A549 (cell line): Measurements from ENCODE around the gene WDR72. TPM values are rescaled to one million over a fixed set of nuclear protein-coding genes. Genes with fewer than 3 reads are reported as not detected.
A peak's percentile ranks its signal among the peaks of the same experiment; 100 is the strongest.

Source experiments
- ATAC-seq, 2 experiments: fragments of 200-7000 bp in 1 of 2; fragments of >200 bp in 1 of 2; cut with Nextera tagmentation in 1 of 2; cut with Tn5 transposase in 1 of 2; 3 replicates each; pipeline versions ENCODE4 v1.8.0 to v1.9.1; 2018 to 2020; ENCODE audit warnings: mild to moderate bottlenecking in 1 of 2, moderate library complexity in 1 of 2
- CTCF ChIA-PET: fragments of 300-600 bp; sonication (Branson Sonifier 250); formaldehyde crosslinking; extraction: SDS; loops from one replicate; lab custom pipeline; 2021; ENCODE audit warnings: antibody characterized with exemption, inconsistent platforms; lab: Yijun Ruan, JAX
- POLR2A ChIA-PET: fragments of 350-600 bp; formaldehyde crosslinking; extraction: SDS; loops from one replicate; lab custom pipeline; 2021; ENCODE audit warnings: antibody characterized with exemption, inconsistent platforms; lab: Yijun Ruan, JAX
- DNase-seq, 2 experiments: peaks; one replicate each; pipeline versions ENCODE4 v3.0.0 to v3.0.0-alpha.2; 2011 to 2016; ENCODE audit warnings: low read depth in 1 of 2, low spot score in 1 of 2
- FAIRE-seq: peaks from 2 replicates; lab custom pipeline; 2011; peaks lifted over from hg19 to GRCh38; lab: Jason Lieb, UNC
- H3K27ac ChIP-seq, 2 experiments: fragments of >200 bp; sonication (Bioruptor Twin); formaldehyde crosslinking; 3 replicates each; pipeline ENCODE4 v1.5.1; 2016 to 2017
- H3K4me1 ChIP-seq: fragments of >200 bp; sonication (Bioruptor Twin); formaldehyde crosslinking; 3 replicates; pipeline ENCODE4 v1.6.1; 2016
- H3K4me2 ChIP-seq: fragments of >200 bp; sonication (Bioruptor Twin); formaldehyde crosslinking; 3 replicates; pipeline ENCODE4 v1.6.1; 2016
- H3K4me3 ChIP-seq: fragments of >200 bp; sonication (Bioruptor Twin); formaldehyde crosslinking; 3 replicates; pipeline ENCODE4 v1.5.1; 2016
- H3K9me3 ChIP-seq: fragments of >200 bp; sonication (Bioruptor Twin); formaldehyde crosslinking; 3 replicates; pipeline ENCODE4 v1.6.1; 2016
- CEBPB ChIP-seq, 2 experiments: fragments of >200 bp in 1 of 2; sonication (Bioruptor Twin) in 1 of 2; formaldehyde crosslinking in 1 of 2; IDR thresholded peaks; 2 replicates each; pipeline ENCODE4 v1.6.1; 2012 to 2016
- EHMT2 ChIP-seq: fragments of 200-600 bp; sonication (generic); IDR thresholded peaks from 2 replicates; pipeline ENCODE4 v1.6.1; 2016; ENCODE audit warnings: antibody characterized with exemption, low read depth, mild to moderate bottlenecking, moderate library complexity
- EP300 ChIP-seq, 2 experiments: fragments of >200 bp; sonication (Bioruptor Twin); formaldehyde crosslinking; IDR thresholded peaks; 2 replicates in 1 of 2; 3 replicates in 1 of 2; pipeline ENCODE4 v1.6.1; 2016 to 2017
- ESRRA ChIP-seq: fragments of 150-350 bp; IDR thresholded peaks from 2 replicates; pipeline ENCODE4 v1.6.1; 2014; ENCODE audit warnings: mild to moderate bottlenecking, low read length, borderline replicate concordance
- FOSL2 ChIP-seq, 2 experiments: fragments of 450-650 bp in 1 of 2; fragments of >200 bp in 1 of 2; sonication (Bioruptor Twin) in 1 of 2; formaldehyde crosslinking; IDR thresholded peaks; 2 replicates each; pipeline versions ENCODE4 v1.5.0 to v1.6.1; 2016 to 2020; ENCODE audit warnings: mild to moderate bottlenecking in 1 of 2, moderate library complexity in 1 of 2
- JUNB ChIP-seq: fragments of >200 bp; sonication (Bioruptor Twin); formaldehyde crosslinking; IDR thresholded peaks from 2 replicates; pipeline ENCODE4 v1.6.1; 2016
- KDM1A ChIP-seq: fragments of 200-600 bp; sonication (generic); IDR thresholded peaks from 2 replicates; pipeline ENCODE4 v1.6.1; 2016; ENCODE audit warnings: low read depth, mild to moderate bottlenecking
- KDM5A ChIP-seq: fragments of 200-600 bp; sonication (generic); IDR thresholded peaks from 2 replicates; pipeline ENCODE4 v1.6.1; 2016; ENCODE audit warnings: antibody characterized with exemption, mild to moderate bottlenecking
- MAFK ChIP-seq: fragments of 450-650 bp; IDR thresholded peaks from 2 replicates; pipeline ENCODE4 v1.6.1; 2014; ENCODE audit not compliant: partially characterized antibody
- RFX5 ChIP-seq: fragments of 450-650 bp; IDR thresholded peaks from 2 replicates; pipeline ENCODE4 v1.7.1; 2014; ENCODE audit warnings: antibody characterized with exemption, mild to moderate bottlenecking, moderate library complexity
- TFCP2L1 ChIP-seq: fragments of 250-450 bp; sonication (Bioruptor Pico); IDR thresholded peaks from 2 replicates; pipeline ENCODE4 v1.5.0; 2021; ENCODE audit warnings: mild to moderate bottlenecking
- ZFP36 ChIP-seq: fragments of 450-650 bp; IDR thresholded peaks from 2 replicates; pipeline ENCODE4 v1.6.1; 2014; ENCODE audit warnings: borderline replicate concordance; ENCODE audit not compliant: partially characterized antibody
- WGBS: methylation state at CpG from one replicate; pipeline ENCODE4 v1.1.6; 2017; ENCODE audit errors: missing lambda C conversion rate; 5-methylcytosine and 5-hydroxymethylcytosine counted together
- polyA plus RNA-seq, 4 experiments: library from polyadenylated mRNA; depleted of rRNA in 3 of 4; stranded (reverse); fragments of >200 nt; fragmentation: RNase III in 1 of 4; extraction: RNeasy Plus Mini Kit Qiagen cat#74134 plus additional on column Dnase treatment in 1 of 4; gene quantifications; 2 replicates in 3 of 4; 3 replicates in 1 of 4; pipeline ENCODE4 v1.2.3, GENCODE V29; 2011 to 2017
- TF ChIP-seq, protein P1 (sequence below): fragments of 200-600 bp; sonication (generic); IDR thresholded peaks from 2 replicates; pipeline ENCODE4 v1.6.1; 2016; ENCODE audit warnings: antibody characterized with exemption, mild to moderate bottlenecking, moderate library complexity
- TF ChIP-seq, protein P2 (sequence below): IDR thresholded peaks from 2 replicates; pipeline ENCODE4 v1.6.1; 2012

The WDR72 gene
- polyA plus RNA-seq, 2 of the 4 experiments (the other 2 are of a cell fraction), result 12.0 to 28.5 TPM

DNA sequence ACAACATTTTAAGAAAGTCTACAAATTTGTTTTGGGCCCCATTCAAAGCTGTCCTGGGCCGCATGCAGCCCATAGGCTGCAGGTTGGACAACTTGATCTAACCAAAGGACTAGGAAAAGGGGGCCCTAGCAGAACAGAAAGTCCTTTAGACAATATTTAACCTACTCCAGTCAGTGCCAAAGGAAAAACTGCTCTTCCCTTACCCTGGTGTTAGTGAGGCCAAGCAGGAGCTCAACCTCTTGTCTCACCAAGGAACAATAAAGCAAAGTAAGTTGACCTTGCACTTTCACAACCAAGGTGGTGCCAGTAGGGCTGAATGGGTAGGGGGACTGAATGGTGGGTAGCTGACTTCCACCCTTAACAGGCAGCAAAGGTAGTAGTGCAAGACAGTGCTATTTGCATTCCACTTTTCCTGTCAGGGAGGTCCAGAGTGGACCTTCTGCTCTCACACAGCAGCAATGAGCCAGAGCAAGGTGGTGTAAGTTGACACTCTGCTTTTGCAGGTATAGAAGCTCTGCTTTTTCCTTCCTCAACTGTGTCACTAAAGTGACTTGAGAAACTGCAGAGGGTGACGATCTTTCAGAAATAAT is 124.9 kb downstream of the WDR72 start:
- no peak for DNase-seq
- H3K9me3 ChIP-seq, result peaks cover 10% of the 10 kb centered on the region
- ChIA-PET POLR2A (no interaction called here), CTCF (interaction anchor here (0.7 to 1.6 kb wide), 5 partner anchors 8 to 1944 kb away, joined by 3 to 5 read pairs (median 4); no protein-coding TSS in a partner anchor)
- no peak overlapping the region for H3K4me3 ChIP-seq
- no peak overlapping the region; a peak in 1 of 6 replicates for H3K27ac ChIP-seq
- 74% methylated on average over 2 of the region's 2 CpGs for WGBS
- peak; percentile 33 for TF ChIP-seq MAFK
- TF ChIP-seq EHMT2, result no peak
- TF ChIP-seq, protein P1, sequence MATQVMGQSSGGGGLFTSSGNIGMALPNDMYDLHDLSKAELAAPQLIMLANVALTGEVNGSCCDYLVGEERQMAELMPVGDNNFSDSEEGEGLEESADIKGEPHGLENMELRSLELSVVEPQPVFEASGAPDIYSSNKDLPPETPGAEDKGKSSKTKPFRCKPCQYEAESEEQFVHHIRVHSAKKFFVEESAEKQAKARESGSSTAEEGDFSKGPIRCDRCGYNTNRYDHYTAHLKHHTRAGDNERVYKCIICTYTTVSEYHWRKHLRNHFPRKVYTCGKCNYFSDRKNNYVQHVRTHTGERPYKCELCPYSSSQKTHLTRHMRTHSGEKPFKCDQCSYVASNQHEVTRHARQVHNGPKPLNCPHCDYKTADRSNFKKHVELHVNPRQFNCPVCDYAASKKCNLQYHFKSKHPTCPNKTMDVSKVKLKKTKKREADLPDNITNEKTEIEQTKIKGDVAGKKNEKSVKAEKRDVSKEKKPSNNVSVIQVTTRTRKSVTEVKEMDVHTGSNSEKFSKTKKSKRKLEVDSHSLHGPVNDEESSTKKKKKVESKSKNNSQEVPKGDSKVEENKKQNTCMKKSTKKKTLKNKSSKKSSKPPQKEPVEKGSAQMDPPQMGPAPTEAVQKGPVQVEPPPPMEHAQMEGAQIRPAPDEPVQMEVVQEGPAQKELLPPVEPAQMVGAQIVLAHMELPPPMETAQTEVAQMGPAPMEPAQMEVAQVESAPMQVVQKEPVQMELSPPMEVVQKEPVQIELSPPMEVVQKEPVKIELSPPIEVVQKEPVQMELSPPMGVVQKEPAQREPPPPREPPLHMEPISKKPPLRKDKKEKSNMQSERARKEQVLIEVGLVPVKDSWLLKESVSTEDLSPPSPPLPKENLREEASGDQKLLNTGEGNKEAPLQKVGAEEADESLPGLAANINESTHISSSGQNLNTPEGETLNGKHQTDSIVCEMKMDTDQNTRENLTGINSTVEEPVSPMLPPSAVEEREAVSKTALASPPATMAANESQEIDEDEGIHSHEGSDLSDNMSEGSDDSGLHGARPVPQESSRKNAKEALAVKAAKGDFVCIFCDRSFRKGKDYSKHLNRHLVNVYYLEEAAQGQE, result no peak
- TF ChIP-seq ZFP36, result no peak
- H3K4me2 ChIP-seq, result no peak overlapping the region
- H3K4me1 ChIP-seq, result no peaks in the 10 kb centered on the region
- FAIRE-seq, result no peak
- ATAC-seq, result no peak

DNA sequence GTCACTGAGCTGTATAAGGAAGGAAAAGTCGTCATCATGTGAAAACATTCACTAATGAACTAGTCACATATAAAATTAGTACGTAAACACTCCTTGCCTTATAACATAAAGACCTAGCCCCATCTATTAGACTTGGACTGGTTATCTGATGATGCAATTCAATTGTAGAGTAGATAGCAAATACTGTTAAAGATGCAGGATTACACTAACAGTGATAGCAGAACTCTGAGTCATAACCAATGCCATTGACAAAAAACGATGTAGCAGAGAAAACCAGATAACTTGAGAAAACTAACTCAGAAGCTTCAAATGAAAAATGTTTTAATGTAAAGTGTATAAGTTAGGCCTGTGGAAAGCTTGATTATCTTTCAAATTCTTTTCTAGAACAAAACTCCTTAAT is 132.2 kb downstream of the WDR72 start:
- peaks cover 23% of the 10 kb centered on the region; the same call in 2 of the 3 replicates for H3K4me1 ChIP-seq
- POLR2A ChIA-PET, result no interaction called here
- no peak overlapping the region; the same call in 2 of the 3 replicates for H3K4me2 ChIP-seq
- no peak overlapping the region for H3K4me3 ChIP-seq
- DNase-seq (no peak), FAIRE-seq (no peak), ATAC-seq (peak in 1 of 2 experiments; percentile 24; a peak in 1 of 6 replicates)
- no peak overlapping the region; a peak in 2 of 6 replicates for H3K27ac ChIP-seq
- WGBS, result 28% methylated on average over 3 of the region's 3 CpGs
- CTCF ChIA-PET, result interaction anchor here (1.2 to 1.5 kb wide), 2 partner anchors 21 to 41 kb away, joined by 3 read pairs; no protein-coding TSS in a partner anchor
- peaks cover 6% of the 10 kb centered on the region for H3K9me3 ChIP-seq
- TF ChIP-seq CEBPB (IDR thresholded peaks at IDR 0.05) (peak; percentile 39 to 43; a peak in 2 of 4 replicates), FOSL2 (IDR thresholded peaks at IDR 0.05) (no peak), FOSL2 (CRISPR knock-in tag; IDR thresholded peaks at IDR 0.05) (0 out of 2 replicates have a peak, but pooled peaks have one; percentile 30), EP300 (IDR thresholded peaks at IDR 0.05) (no peak), JUNB (no peak), KDM1A (no peak), RFX5 (no peak), MAFK (no peak), TFCP2L1 (CRISPR knock-in tag) (no peak), ZFP36 (no peak)

DNA sequence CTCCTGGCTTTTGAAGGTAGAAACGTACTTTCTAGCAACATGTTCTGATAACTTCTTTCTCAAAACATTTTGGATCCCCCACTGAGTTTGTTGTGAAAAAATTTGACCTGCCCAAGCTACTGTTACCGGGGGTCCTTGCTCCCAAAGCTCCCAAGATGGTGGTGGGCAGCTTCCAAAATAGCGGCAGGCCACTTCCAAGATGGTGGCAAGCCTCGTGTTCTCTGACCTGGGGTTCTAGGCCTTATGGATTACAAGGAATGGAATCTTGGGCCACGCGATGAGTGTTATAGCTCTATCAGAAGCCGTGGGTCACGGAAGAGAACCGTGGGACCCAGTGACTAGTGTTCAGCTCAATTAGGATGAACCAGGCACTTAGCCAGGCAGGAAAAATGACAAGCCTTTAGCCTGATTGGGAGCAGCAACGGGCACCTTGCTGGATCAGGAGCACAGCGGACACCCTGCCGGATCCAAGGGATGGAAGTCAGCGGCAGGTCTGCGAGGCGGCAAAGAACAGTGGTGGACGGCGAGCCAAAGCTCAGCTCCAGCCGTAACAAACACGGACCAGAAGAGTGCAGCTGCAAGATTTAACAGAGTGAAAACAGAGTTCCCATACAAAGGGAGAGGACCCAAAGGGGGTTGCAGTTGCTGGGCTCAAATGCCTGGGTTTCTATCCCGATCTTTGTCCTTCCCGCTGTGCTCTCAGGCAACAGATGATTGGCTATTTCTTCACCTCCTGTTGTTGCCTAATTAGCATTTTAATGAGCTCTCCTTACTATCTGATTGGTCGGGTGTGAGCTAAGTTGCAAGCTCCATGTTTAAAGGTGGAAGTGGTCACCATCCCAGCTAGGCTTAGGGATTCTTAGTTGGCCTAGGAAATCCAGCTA is 133.3 kb downstream of the WDR72 start:
- no peak overlapping the region for H3K4me2 ChIP-seq
- H3K4me3 ChIP-seq, result no peak overlapping the region
- CTCF ChIA-PET, result interaction anchor here (0.6 to 1.1 kb wide), 2 partner anchors 9 to 757 kb away, joined by 3 to 5 read pairs; no protein-coding TSS in a partner anchor
- no peaks in the 10 kb centered on the region for H3K9me3 ChIP-seq
- ATAC-seq (no peak), FAIRE-seq (no peak), DNase-seq (no peak)
- POLR2A ChIA-PET, result no interaction called here
- WGBS, result 86% methylated on average over 22 of the region's 22 CpGs
- H3K27ac ChIP-seq, result peak overlapping the region; percentile 11 to 45; a peak in 4 of 6 replicates
- H3K4me1 ChIP-seq, result peaks cover 23% of the 10 kb centered on the region; the same call in 2 of the 3 replicates
- TF ChIP-seq ESRRA (no peak), KDM5A (no peak)
- TF ChIP-seq, protein P2, sequence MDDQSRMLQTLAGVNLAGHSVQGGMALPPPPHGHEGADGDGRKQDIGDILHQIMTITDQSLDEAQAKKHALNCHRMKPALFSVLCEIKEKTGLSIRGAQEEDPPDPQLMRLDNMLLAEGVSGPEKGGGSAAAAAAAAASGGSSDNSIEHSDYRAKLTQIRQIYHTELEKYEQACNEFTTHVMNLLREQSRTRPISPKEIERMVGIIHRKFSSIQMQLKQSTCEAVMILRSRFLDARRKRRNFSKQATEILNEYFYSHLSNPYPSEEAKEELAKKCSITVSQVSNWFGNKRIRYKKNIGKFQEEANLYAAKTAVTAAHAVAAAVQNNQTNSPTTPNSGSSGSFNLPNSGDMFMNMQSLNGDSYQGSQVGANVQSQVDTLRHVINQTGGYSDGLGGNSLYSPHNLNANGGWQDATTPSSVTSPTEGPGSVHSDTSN, result no peak
